Suprapubic skin (tissue), 4 donors: ENCODE results near the gene GAS2L2.
"Not testable (repeated sequence)": the region's sequence is repeated elsewhere in the genome, so short reads cannot be mapped to it uniquely, and the experiment has no call there.

Experiments
- CTCF ChIP-seq, 2 donors: fragments of 200-600 bp in 1 of 2; fragments of 450-650 bp in 1 of 2; sonication (generic) in 1 of 2; IDR thresholded peaks; one replicate each; pipeline ENCODE4 v1.5.1; 2016 to 2019; ENCODE audit warnings: antibody characterized with exemption in 2 of 2, mild to moderate bottlenecking in 1 of 2, moderate library complexity in 1 of 2
- POLR2A ChIP-seq, 2 donors: fragments of 450-650 bp; IDR thresholded peaks; one replicate each; pipeline ENCODE4 v1.6.1; 2017; ENCODE audit warnings: antibody characterized with exemption in 2 of 2, mild to moderate bottlenecking in 2 of 2, moderate library complexity in 2 of 2
- POLR2AphosphoS5 ChIP-seq, 3 donors: sonication (generic); formaldehyde crosslinking; IDR thresholded peaks; one replicate each; pipeline ENCODE4 v1.6.1; 2017; ENCODE audit warnings: antibody characterized with exemption in 3 of 3

- not testable (repeated sequence) for TF ChIP-seq POLR2A, POLR2AphosphoS5, CTCF (IDR thresholded peaks at IDR 0.05)
These were observed 49.7 kb downstream of the GAS2L2 start for GRCh38 chr17:35703308-35703707.
